Fibroblast of mammary gland (primary cell): ENCODE results near the gene SYNE1.
"Not testable (repeated sequence)": the region's sequence is repeated elsewhere in the genome, so short reads cannot be mapped to it uniquely, and the experiment has no call there.

Source experiments
- DNase-seq: peaks from one replicate; pipeline ENCODE4 v3.0.0-alpha.2; 2010; ENCODE audit warnings: low read depth
- H3K4me3 ChIP-seq: 2 replicates; pipeline ENCODE4 v1.5.1; 2011; ENCODE audit warnings: low read depth, mild to moderate bottlenecking, low read length, moderate library complexity; ENCODE audit not compliant: control insufficient read depth
- TF ChIP-seq, protein P1 (sequence below): conservative IDR thresholded peaks from 2 replicates; pipeline ENCODE4 v1.5.1; 2011; ENCODE audit warnings: low read depth, low read length, inconsistent platforms; ENCODE audit not compliant: control insufficient read depth, insufficient read depth

Gene SYNE1, protein sequence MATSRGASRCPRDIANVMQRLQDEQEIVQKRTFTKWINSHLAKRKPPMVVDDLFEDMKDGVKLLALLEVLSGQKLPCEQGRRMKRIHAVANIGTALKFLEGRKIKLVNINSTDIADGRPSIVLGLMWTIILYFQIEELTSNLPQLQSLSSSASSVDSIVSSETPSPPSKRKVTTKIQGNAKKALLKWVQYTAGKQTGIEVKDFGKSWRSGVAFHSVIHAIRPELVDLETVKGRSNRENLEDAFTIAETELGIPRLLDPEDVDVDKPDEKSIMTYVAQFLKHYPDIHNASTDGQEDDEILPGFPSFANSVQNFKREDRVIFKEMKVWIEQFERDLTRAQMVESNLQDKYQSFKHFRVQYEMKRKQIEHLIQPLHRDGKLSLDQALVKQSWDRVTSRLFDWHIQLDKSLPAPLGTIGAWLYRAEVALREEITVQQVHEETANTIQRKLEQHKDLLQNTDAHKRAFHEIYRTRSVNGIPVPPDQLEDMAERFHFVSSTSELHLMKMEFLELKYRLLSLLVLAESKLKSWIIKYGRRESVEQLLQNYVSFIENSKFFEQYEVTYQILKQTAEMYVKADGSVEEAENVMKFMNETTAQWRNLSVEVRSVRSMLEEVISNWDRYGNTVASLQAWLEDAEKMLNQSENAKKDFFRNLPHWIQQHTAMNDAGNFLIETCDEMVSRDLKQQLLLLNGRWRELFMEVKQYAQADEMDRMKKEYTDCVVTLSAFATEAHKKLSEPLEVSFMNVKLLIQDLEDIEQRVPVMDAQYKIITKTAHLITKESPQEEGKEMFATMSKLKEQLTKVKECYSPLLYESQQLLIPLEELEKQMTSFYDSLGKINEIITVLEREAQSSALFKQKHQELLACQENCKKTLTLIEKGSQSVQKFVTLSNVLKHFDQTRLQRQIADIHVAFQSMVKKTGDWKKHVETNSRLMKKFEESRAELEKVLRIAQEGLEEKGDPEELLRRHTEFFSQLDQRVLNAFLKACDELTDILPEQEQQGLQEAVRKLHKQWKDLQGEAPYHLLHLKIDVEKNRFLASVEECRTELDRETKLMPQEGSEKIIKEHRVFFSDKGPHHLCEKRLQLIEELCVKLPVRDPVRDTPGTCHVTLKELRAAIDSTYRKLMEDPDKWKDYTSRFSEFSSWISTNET (N-terminal part only)

DNA sequence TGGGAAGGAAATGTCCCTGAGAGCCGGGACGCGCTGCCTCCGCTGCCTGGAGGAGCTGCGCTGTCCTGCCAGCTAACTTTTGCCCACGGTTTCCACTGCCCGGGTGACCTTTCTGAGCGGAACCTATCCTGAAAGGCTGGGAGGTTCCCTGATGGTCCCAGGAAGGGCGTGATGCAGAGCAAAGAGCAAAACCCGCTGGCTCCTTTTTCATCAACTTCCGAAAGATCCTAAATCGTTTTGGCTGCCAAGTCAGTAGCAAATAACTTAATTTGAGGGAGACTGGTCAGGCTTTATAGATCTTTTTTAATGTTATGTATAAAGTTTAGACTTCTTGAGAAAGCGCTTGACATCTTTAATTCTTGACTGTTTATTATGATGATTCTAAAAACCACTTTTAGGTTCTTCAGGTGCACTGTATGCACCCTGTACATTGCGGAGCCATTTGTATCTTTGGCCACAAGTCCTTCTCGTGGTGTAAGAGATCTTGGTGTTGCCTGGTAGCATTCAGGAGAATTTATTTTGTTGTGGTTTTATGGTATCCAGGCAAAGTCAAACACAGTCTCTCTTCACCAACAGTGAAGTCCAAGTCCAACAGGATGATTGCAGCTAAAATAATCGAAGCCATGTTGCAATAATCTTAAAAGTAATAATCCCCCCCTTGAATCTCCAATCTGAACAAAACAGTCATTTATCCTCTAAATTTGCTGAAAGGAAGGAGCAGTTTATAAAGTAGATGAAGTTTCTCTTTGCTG, at the start of gene SYNE1:
TSS of gene SYNE1 (minus strand) at position 67 of the 752 bp plus-strand sequence. CDS start 9,031 bp downstream, outside the sequence.
- DNase-seq, result no peak
- peak within 1 kb of the TSS; percentile 60 for H3K4me3 ChIP-seq
- TF ChIP-seq, protein P1, sequence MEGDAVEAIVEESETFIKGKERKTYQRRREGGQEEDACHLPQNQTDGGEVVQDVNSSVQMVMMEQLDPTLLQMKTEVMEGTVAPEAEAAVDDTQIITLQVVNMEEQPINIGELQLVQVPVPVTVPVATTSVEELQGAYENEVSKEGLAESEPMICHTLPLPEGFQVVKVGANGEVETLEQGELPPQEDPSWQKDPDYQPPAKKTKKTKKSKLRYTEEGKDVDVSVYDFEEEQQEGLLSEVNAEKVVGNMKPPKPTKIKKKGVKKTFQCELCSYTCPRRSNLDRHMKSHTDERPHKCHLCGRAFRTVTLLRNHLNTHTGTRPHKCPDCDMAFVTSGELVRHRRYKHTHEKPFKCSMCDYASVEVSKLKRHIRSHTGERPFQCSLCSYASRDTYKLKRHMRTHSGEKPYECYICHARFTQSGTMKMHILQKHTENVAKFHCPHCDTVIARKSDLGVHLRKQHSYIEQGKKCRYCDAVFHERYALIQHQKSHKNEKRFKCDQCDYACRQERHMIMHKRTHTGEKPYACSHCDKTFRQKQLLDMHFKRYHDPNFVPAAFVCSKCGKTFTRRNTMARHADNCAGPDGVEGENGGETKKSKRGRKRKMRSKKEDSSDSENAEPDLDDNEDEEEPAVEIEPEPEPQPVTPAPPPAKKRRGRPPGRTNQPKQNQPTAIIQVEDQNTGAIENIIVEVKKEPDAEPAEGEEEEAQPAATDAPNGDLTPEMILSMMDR, result no peak

DNA sequence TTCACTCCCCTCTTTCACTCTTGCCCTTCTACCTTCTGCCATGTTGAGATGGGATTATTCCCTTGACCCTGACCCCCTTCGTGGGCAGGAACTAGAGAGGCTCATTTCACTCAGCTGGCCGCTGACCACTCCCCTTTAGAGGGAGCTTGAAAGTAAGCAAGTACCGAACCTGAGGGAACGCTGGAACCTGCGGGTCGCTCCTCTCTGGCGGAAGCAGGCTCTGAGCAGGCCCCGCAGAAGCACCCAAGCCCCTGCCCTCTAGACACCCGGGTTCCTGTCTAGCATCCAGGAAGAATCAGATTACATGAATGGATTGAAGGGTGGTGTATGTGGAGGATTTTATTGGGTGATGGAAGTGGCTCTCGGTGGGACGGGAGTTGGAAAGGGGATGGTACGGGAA, 48.7 kb upstream of the SYNE1 start:
- H3K4me3 ChIP-seq, result no peak overlapping the region
- no peak for DNase-seq
- TF ChIP-seq, protein P1, result no peak

DNA sequence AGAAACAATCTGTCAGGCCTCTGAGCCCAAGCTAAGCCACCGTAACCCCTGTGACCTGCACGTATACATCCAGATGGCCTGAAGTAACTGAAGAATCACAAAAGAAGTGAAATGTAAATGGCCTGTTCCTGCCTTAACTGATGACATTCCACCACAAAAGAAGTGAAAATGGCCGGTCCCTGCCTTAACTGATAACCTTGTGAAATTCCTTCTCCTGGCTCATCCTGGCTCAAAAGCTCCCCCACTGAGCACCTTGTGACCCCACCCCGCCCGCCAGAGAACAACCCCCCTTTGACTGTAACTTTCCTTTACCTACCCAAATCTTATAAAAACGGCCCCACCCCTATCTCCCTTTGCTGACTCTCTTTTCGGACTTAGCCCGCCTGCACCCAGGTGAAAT, 45.8 kb upstream of the SYNE1 start:
- not testable (repeated sequence) for DNase-seq, H3K4me3 ChIP-seq

DNA sequence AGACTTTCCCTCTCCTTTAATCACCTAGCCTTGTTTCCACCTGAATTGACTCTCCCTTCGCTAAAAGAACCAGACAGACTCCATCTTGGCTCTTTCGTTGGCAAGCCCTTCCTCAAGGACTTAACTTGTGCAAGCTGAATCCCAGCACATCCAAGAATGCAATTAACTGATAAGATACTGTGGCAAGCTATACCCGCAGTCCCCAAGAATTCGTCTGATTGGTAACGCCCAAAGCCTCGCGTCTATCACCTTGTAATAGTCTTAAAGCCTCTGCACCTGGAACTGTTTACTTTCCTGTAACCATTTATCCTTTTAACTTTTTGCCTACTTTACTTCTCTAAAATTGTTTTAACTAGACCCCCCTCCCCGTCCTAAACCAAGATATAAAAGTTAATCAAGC, 45.0 kb upstream of the SYNE1 start:
- DNase-seq, result no peak
- H3K4me3 ChIP-seq, result no peak overlapping the region
- TF ChIP-seq, protein P1, result no peak

DNA sequence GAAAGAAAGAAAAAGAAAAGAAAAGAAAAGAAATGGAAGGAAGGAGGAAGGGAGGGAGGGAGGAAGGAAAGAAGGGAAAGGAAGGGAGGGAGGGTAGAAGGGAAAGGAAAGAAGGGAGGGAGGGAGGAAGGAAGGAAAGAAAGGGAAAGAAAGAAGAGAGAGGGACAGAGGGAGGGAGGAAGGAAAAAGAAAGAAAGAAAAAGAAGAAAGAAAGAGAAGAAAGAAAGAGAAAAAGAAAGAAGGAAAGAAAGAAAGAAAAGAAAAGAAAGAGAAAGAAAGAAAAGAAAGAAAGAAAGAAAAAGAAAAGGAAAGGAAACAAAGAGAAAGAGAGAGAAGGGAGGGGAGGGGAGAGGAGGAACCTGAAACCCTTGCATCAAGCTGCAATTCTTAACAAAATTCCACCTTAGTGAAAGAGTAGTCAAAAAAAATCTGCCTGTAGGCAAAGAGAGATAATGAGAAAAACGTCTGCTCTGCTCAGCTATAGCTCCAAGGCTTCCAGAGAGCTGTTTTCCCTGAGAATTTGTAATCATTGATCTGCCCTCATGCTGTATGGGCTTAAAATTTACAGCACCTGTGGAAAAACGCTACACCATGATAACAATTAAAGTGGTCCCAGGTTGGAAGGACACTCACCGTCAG, 43.8 kb upstream of the SYNE1 start:
- DNase-seq, result no peak
- no peak overlapping the region for H3K4me3 ChIP-seq
- TF ChIP-seq, protein P1, result no peak

DNA sequence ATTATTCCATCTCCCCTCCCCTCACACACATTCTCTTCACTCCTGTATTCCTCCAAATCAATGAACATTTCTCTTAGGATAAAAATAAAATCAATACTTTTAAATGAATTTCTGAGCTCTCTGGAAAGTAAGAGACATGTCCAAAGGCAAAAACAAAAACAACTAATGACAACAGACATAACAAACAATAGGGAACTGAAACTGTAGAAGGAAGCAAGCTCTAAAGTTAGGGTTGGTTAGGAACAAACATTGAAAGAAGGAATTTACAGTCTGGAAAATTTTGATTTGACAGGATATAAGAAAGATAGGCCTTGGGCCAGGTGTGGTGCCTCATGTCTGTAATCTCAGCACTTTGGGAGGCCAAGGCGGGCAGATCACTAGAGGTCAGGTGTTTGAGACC, 43.0 kb upstream of the SYNE1 start:
- TF ChIP-seq, protein P1, result no peak
- H3K4me3 ChIP-seq, result no peak overlapping the region
- DNase-seq, result no peak
